GM10248 (cell line): ENCODE measurements around the gene BCL2.

ENCODE experiments used
- CTCF ChIA-PET: fragments of 300-600 bp; sonication (Branson Sonifier 250); formaldehyde crosslinking; extraction: SDS; loops from one replicate; lab custom pipeline; 2021; ENCODE audit warnings: antibody characterized with exemption; lab: Yijun Ruan, JAX
- POLR2A ChIA-PET: fragments of 350-650 bp; sonication (Branson Sonifier 250); formaldehyde crosslinking; extraction: SDS; loops from one replicate; lab custom pipeline; 2020; ENCODE audit warnings: antibody characterized with exemption; lab: Yijun Ruan, JAX
- DNase-seq: peaks from one replicate; pipeline ENCODE4 v3.0.0; 2012; ENCODE audit errors: extremely low spot score
- TF ChIP-seq, protein P1 (sequence below): IDR thresholded peaks from 2 replicates; pipeline ENCODE4 v1.5.1; 2012; ENCODE audit warnings: mild to moderate bottlenecking, low read depth; ENCODE audit errors: extremely low read depth, missing control alignments, control extremely low read depth

The BCL2 gene

DNA sequence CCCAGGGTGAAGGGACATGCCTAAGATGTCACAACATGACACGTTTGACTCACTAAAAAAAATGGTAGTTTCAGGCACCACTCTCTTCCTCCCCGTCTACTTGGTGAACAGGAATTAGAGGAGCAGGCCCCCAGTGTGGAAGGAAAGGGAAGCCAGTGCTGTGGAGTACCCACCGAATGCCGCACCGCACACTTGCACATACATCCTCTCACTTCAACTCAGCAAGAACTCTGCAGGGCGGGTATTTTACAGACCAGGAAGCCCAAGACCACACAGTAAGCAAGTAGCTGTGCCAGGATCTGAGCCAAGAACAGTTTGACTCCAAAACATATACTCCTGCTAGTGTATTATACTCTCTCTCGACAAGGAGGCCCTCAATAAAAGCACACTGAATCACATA, 69.8 kb downstream of the BCL2 start:
- ChIA-PET CTCF (no interaction called here), POLR2A (no interaction called here)
- DNase-seq, result no peak
- TF ChIP-seq, protein P1, sequence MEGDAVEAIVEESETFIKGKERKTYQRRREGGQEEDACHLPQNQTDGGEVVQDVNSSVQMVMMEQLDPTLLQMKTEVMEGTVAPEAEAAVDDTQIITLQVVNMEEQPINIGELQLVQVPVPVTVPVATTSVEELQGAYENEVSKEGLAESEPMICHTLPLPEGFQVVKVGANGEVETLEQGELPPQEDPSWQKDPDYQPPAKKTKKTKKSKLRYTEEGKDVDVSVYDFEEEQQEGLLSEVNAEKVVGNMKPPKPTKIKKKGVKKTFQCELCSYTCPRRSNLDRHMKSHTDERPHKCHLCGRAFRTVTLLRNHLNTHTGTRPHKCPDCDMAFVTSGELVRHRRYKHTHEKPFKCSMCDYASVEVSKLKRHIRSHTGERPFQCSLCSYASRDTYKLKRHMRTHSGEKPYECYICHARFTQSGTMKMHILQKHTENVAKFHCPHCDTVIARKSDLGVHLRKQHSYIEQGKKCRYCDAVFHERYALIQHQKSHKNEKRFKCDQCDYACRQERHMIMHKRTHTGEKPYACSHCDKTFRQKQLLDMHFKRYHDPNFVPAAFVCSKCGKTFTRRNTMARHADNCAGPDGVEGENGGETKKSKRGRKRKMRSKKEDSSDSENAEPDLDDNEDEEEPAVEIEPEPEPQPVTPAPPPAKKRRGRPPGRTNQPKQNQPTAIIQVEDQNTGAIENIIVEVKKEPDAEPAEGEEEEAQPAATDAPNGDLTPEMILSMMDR, result no peak

DNA sequence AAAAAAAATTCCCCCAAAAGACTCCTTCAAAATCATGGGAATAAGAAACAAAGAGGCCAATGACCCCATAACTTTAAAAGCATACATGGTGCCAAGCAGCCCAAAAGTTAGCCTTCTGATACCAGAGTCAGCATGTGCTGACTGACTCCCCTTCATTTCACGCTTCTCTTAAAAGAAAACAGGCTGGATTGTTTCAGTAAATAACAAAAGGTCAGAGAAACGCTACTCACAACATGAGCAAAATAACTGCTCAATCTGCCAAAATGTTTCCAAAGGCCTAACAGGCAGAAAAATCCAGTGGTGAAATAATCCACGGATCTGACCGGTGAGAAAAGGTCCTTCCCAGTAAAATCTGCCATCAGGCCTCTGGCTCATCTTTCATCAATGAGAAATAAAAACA, 71.6 kb downstream of the BCL2 start:
- ChIA-PET POLR2A (no interaction called here), CTCF (no interaction called here)
- TF ChIP-seq, protein P1, result no peak
- DNase-seq, result no peak

DNA sequence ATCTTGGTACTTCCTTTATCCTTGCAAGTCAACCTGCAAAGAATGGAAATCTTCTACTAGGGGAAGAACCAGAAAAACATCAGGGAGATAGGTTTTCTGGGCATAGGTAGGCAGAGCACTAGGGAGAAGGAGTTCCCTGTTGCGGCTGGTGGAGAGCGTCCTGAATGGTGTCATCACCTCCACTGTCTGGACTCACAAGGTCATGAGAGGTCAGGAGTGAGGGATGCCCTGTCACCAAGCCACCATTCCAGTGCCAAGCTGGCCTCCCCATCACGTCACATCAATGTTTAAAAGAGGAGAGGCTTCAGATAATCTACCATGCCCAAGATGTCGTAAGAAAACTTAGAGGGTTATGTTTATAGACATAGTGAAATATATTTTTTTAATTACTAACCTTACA, 72.1 kb downstream of the BCL2 start:
- POLR2A ChIA-PET, result no interaction called here

DNA sequence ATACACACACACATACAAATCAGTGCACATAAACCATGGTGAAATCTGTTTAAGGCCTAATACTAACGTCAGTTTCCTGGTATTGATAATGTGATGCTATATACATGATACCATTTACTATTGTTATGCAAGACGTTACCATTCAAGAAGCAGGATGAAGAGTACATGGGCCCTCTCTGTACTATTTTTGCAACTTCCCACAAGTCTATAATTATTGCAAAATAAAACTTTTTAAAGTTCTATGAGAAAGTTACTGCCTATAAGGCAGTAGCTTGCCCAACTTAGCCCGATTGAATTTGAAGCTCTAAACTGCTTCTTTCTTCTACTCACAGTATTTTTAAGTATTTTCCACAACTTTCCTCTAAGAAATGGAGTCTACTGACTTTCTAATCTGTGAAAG, 74.0 kb downstream of the BCL2 start:
- TF ChIP-seq, protein P1, result no peak
- ChIA-PET POLR2A (no interaction called here), CTCF (interaction anchor here (1.9 kb wide), 1 partner anchor 12 kb away, joined by 4 read pairs; no protein-coding TSS in a partner anchor)
- no peak for DNase-seq

More for the DNA sequence above, 72.1 kb downstream of the BCL2 start:
- DNase-seq, result no peak
- TF ChIP-seq, protein P1, result no peak
- CTCF ChIA-PET, result no interaction called here

DNA sequence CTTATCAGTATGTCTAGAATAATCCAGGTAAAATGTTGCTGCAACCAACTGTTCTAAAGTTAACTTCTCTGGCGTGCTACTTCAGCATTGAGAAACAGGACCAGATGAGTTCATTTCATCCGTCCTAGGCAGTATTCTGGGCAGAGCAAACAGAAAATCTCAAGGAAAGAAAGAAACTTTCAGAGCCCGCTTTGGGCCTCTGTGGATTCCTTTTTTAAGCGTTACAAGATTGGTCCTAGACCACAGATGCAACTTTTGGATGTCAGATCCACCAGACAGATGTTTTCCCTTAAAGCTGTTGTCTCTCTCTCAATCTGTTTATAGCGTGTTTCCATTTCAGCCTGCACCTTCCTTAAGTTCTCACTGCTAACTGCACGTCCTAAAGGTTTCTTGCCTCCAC, 75.0 kb downstream of the BCL2 start:
- TF ChIP-seq, protein P1, result no peak
- no peak for DNase-seq
- POLR2A ChIA-PET, result no interaction called here
- CTCF ChIA-PET, result interaction anchor here (1.9 kb wide), 1 partner anchor 13 kb away, joined by 4 read pairs; no protein-coding TSS in a partner anchor

DNA sequence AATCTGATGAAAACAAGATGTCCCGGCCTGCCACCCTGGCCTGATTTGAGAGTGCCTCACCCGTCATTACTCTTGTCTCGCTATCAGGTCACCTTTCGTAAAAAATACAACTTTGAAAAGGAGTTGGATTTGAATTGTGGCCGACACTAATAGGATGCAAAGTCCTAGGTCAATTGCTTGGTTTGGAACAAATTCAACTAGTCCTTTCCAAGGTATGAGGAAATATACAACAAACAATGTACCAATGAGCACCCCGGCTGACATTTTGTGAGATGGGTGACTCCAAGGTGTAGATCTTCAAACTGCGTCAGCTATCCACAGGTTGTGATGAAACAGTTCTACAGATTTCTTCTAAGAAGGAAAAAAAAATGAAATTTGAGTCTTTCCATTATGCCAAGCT, 77.8 kb downstream of the BCL2 start:
- DNase-seq, result no peak
- CTCF ChIA-PET, result interaction anchor here (1.1 to 1.2 kb wide), 2 partner anchors 29 to 106 kb away, joined by 3 read pairs; no protein-coding TSS in a partner anchor
- TF ChIP-seq, protein P1, result no peak
- POLR2A ChIA-PET, result no interaction called here
